GM10266 (cell line): ENCODE results near the gene COL6A3.

Experiments
- DNase-seq: peaks from one replicate; pipeline ENCODE4 v3.0.0; 2012; ENCODE audit errors: extremely low spot score
- CTCF ChIP-seq: IDR thresholded peaks from 2 replicates; pipeline ENCODE4 v1.5.1; 2012; ENCODE audit warnings: mild to moderate bottlenecking, low read depth; ENCODE audit not compliant: control insufficient read depth, insufficient read depth; ENCODE audit errors: missing control alignments

Gene COL6A3

GRCh38 chr2:237283131-237283928, 130.6 kb downstream of the COL6A3 start:
- no peak for TF ChIP-seq CTCF
- DNase-seq = no peak

DNA sequence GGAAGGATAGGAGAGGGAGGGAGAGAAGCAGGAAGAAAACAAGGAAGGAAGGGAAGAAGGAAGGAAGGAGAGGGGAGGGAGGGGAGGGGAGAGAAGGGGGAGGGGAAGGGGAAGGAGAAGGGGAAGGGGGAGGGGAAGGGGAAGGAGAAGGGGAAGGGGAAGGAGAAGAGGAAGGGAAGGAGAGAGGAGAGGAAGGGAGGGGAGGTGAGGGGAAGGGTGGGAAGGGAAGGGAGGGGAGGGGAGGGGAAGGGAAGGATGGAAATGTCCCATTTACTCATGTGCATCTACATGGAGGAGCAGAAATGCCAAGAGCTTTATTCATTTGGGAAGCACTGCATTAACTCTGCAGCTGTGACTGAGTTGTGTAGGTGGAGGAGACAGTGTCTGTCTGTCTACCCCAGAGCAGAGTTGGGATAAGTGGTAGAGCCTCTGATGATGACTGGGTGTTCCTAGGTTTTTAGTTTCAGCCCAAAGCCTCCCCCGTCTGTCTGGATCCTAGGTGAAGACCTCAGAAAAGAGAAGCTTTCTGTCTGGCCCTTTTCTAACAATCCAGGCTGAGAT, 131.3 kb downstream of the COL6A3 start:
- DNase-seq = no peak
- no peak for TF ChIP-seq CTCF

- DNase-seq = no peak
Measured at GRCh38 chr2:237281836-237282306, 132.1 kb downstream of the COL6A3 start.

DNA sequence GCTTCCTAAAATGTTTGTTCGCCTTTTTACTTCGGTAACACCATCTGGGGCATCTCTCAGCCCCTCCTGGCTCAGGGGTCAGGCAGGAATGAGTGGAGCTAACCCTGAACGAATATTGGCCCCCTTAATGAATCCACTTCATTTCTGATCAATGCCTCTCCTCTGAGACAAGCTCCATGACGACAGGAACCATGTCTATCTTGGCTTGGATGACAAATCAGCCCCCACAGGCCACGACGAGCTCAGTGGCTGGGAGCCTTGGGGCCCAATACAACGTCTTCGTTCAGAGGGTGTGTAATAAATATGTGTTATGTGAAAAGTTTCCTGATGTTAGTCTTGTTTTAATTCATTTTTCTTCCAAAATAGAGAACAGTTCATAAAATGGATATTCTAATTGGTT, 133.0 kb downstream of the COL6A3 start:
- no peak for DNase-seq
- no peak for TF ChIP-seq CTCF

More at GRCh38 chr2:237281836-237282306, 132.1 kb downstream of the COL6A3 start:
- no peak for TF ChIP-seq CTCF

DNA sequence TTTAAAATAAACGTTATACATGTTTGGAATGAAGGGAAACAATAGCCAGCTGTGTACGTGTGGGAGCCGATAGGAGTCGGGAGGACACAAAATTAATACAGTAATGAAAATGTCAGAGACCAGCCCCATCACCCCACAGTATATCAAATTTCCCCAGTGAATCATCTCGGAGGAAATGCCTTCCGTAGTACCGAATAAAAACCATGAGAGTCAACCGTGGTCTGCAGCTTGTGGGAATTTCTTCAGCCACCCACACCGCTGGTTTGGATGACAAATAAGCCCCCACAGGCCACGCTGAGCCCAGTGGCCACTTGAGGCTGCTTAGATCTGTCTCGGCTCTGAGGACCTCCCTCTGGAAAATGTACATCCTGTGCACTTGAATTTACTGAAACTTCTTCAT, 133.7 kb downstream of the COL6A3 start:
- no peak for DNase-seq
- TF ChIP-seq CTCF = no peak

DNA sequence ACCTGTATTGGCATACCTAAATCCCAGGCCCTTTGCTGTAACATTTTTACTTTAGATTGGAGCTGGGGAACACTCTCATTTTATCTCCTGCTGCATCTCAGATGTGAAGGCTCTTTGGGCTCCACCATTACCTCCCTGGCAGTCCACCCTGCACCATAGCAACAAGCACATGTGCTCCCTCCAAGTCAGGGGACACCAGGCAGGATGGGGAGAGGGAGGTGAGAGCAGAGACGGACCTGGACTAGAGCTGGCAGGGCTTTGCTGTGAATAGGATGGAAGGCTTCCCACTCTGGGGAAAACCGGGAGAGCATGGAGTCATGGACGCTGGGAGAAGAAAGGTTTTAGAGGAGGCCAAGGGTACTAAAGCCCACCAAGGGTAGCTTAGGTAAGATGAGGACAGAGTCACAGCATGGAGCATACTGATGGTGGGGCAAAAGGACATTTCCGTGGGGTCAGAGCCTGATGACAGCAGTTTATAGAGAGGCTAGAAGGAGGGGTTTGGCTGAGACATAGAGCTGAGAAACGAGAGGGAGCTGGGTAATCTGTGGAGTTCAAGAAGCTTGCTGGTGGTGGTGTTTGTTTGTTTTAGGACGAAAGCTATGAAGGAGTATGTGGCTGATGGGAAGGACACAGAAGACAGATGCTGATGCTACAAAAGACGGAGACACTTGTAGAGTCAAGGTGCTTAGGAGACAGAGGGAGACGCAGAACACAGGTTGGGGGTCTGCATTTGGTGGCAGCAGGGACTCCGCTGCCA, 134.8 kb downstream of the COL6A3 start:
- no peak for DNase-seq
- TF ChIP-seq CTCF = no peak

DNA sequence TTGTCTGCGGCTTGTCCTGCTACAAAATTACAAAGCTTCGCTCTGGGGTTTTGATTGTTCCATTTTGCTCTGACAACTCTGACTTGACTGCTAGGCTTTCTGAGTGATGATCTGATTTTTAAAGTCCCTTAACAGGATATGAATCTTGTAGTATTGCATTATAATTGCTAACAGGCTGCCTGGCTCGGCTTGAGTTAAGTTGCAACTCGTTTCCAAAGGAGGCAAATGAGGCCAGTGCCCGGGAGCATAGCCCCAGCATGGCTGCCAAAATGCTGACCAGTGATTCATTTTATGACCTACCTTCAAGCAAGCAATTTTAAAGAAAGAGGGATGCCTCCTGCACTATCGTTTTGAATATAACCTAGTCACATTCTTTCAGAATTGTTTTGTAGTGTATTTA, 135.4 kb downstream of the COL6A3 start:
- DNase-seq = no peak
- TF ChIP-seq CTCF = no peak
